Brain microvascular endothelial cell (primary cell): ENCODE data around the gene OLFM1.

Experiments
- DNase-seq: peaks from one replicate; pipeline ENCODE4 v3.0.0-alpha.2; 2020
- H3K27ac ChIP-seq: fragments of 250-450 bp; sonication (Bioruptor Pico); 2 replicates; pipeline ENCODE4 v1.5.1; 2020; ENCODE audit warnings: mild to moderate bottlenecking, moderate library complexity
- H3K27me3 ChIP-seq: fragments of 250-450 bp; sonication (Bioruptor Pico); replicated peaks from 2 replicates; pipeline ENCODE4 v1.5.1; 2020; ENCODE audit warnings: mild to moderate bottlenecking
- H3K36me3 ChIP-seq: fragments of 250-450 bp; sonication (Bioruptor Pico); replicated peaks from 2 replicates; pipeline ENCODE4 v1.5.1; 2020; ENCODE audit warnings: mild to moderate bottlenecking
- H3K4me3 ChIP-seq: 2 replicates; pipeline ENCODE4 v1.5.1; 2011; ENCODE audit warnings: low read depth, mild to moderate bottlenecking, control low read depth, low read length, moderate library complexity
- in situ Hi-C: cut with HindIII; loops from 2 replicates; pipeline ENCODE4 v1.10.0; 2017; ENCODE audit warnings: low sequenced_read_pairs, low pct_ligation_motif_present
- TF ChIP-seq, protein P1 (sequence below): IDR thresholded peaks from 2 replicates; pipeline ENCODE4 v1.5.1; 2011; ENCODE audit warnings: low read depth, mild to moderate bottlenecking, moderate library complexity, low read length, control low read depth, inconsistent platforms; ENCODE audit errors: missing control alignments

Gene OLFM1

DNA sequence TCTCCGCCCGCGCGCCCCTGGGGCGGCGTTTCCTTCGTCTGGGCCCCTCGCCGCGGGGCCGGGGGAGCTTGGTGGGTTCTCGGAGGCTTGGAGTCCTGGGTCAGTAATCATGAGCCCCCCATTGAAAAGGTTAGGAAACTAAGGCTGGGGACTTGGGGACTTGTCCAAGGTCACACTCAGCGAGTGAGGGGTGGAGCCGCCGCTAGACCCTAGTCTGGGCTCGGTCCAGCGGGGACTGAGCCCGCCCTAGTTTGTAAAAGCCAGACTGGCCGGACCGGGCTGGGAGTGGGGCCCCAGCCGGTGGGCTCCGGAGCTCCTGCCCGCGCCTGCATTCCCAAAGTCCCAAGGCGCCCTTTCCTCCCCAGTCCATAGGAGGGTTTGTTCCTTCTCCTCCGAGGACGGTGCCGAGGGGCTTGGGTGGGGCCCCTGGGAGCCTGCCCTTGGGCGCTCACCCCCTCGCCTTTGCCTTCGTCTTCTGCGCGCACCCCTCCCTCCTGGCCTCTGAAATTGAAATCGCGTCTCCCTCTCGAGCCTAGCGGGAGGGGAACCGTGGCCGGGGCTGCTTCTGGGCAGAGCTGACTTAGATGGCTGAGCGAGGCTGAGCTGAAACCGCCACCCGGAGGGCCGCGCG lies 995 bp downstream of the OLFM1 start:
- DNase-seq = no peak
- TF ChIP-seq, protein P1, sequence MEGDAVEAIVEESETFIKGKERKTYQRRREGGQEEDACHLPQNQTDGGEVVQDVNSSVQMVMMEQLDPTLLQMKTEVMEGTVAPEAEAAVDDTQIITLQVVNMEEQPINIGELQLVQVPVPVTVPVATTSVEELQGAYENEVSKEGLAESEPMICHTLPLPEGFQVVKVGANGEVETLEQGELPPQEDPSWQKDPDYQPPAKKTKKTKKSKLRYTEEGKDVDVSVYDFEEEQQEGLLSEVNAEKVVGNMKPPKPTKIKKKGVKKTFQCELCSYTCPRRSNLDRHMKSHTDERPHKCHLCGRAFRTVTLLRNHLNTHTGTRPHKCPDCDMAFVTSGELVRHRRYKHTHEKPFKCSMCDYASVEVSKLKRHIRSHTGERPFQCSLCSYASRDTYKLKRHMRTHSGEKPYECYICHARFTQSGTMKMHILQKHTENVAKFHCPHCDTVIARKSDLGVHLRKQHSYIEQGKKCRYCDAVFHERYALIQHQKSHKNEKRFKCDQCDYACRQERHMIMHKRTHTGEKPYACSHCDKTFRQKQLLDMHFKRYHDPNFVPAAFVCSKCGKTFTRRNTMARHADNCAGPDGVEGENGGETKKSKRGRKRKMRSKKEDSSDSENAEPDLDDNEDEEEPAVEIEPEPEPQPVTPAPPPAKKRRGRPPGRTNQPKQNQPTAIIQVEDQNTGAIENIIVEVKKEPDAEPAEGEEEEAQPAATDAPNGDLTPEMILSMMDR = no peak
- Histone ChIP-seq H3K36me3 (no peaks in the 10 kb centered on the region), H3K4me3 (no peak overlapping the region), H3K27me3 (peaks cover 33% of the 10 kb centered on the region), H3K27ac (no peak overlapping the region)
- in situ Hi-C loops = no loop called here

DNA sequence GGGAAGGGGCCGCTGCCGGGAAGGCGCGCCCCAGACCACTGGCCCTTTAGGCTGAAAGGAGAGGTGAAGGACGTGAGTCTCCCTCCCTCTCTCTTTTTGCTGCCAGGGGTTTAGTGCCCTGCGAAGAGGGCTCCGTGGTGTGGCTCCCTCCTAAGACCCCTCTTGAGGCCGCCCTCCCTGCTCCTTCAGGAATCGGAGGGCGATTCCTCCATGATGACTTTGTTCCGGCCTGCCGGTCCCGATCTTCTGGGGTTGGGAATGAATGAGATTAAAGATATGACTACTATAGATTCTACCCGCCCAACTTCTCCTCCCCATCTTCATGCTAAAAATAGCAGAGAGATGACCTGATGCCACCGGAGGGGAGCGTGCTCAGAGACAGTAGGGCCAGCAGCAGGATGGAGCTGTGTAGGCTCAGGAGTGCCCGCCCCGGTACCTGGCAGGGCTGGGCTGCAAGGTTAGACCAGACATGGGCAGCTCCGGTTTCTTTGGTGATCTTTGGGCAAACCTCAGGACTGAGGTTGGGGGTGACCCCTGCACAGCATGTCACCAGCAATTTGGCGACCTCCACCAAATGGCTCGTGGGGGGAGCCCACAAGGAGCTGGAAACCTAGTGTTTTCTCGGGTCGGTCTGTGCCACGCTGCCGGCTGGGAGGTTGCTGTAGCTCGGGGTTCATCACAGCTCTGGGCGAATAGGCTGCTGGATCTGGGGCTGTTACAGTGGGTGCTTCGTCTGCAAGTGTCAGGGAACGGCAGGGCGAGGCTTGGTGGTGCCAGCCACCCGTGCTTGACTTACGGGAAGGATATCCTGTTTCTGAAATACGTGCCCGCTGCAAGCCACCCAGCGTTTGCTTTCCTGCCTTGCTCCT lies 1.7 kb downstream of the OLFM1 start:
- Histone ChIP-seq H3K27me3 (peaks cover 33% of the 10 kb centered on the region), H3K27ac (no peak overlapping the region), H3K36me3 (no peaks in the 10 kb centered on the region), H3K4me3 (no peak overlapping the region)
- in situ Hi-C loops = no loop called here
- DNase-seq = no peak
- TF ChIP-seq, protein P1 = no peak

DNA sequence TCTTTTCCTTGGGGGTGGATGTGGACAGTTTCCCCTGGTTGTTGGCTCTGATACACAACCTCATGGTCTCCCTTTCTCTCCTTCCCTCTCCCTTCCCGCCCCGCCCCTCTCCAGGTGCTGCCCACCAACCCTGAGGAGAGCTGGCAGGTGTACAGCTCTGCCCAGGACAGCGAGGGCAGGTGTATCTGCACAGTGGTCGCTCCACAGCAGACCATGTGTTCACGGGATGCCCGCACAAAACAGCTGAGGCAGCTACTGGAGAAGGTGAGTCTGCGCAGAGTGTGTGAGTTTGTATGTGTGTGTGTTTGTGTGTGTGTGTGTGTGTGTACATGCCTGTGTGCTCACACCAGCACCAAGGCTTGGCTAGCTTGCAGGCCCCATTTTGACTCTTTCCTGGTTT lies 2.6 kb downstream of the OLFM1 start:
- Histone ChIP-seq H3K27me3 (peaks cover 33% of the 10 kb centered on the region), H3K27ac (no peak overlapping the region)
- in situ Hi-C loops = no loop called here

GRCh38 chr9:135090547-135090946 lies 3.1 kb downstream of the OLFM1 start:
- in situ Hi-C loops = no loop called here

More for the DNA sequence above, 2.6 kb downstream of the OLFM1 start:
- Histone ChIP-seq H3K36me3 (no peaks in the 10 kb centered on the region), H3K4me3 (no peak overlapping the region)
- DNase-seq = no peak
- TF ChIP-seq, protein P1 = no peak

GRCh38 chr9:135091545-135091944 lies 4.1 kb downstream of the OLFM1 start:
- in situ Hi-C loops = no loop called here
- Histone ChIP-seq H3K4me3 (no peak overlapping the region), H3K27ac (no peak overlapping the region), H3K36me3 (no peaks in the 10 kb centered on the region), H3K27me3 (peaks cover 29% of the 10 kb centered on the region)
- TF ChIP-seq, protein P1 = no peak
- DNase-seq = no peak

More at GRCh38 chr9:135090547-135090946, 3.1 kb downstream of the OLFM1 start:
- Histone ChIP-seq H3K27ac (no peak overlapping the region), H3K27me3 (peaks cover 33% of the 10 kb centered on the region), H3K4me3 (no peak overlapping the region), H3K36me3 (no peaks in the 10 kb centered on the region)
- TF ChIP-seq, protein P1 = no peak
- no peak for DNase-seq
